Testis (tissue), 2 donors: ENCODE results near the gene ZFR.
"Not testable (repeated sequence)": the region's sequence is repeated elsewhere in the genome, so short reads cannot be mapped to it uniquely, and the experiment has no call there.

ENCODE experiments used
- CTCF ChIP-seq, 3 experiments: fragments of 450-650 bp in 2 of 3; fragments of 200-600 bp in 1 of 3; sonication (generic) in 1 of 3; IDR thresholded peaks; one replicate each; pipeline ENCODE4 v1.5.1; 2016 to 2019; ENCODE audit warnings: antibody characterized with exemption in 3 of 3, mild to moderate bottlenecking in 2 of 3, moderate library complexity in 1 of 3
- POLR2A ChIP-seq: fragments of 450-650 bp; IDR thresholded peaks from one replicate; pipeline ENCODE4 v1.6.1; 2017; ENCODE audit warnings: antibody characterized with exemption, mild to moderate bottlenecking, moderate library complexity

- not testable (repeated sequence) for TF ChIP-seq CTCF (IDR thresholded peaks at IDR 0.05); POLR2A
Observed at GRCh38 chr5:32398754-32399153, 45.8 kb downstream of the ZFR start.
